Tibial nerve (tissue), 3 donors: Measurements from ENCODE around the gene CNTN5.

Source experiments
- POLR2A ChIP-seq, 2 donors: fragments of 450-650 bp; IDR thresholded peaks; one replicate each; pipeline ENCODE4 v1.6.1; 2017; ENCODE audit warnings: antibody characterized with exemption in 2 of 2, mild to moderate bottlenecking in 2 of 2, moderate library complexity in 2 of 2
- TF ChIP-seq, protein P1 (sequence below), 5 experiments: fragments of 200-600 bp in 3 of 5; fragments of 450-650 bp in 2 of 5; sonication (generic) in 3 of 5; IDR thresholded peaks; one replicate each; pipeline ENCODE4 v1.5.1; 2016 to 2019; ENCODE audit warnings: antibody characterized with exemption in 5 of 5, mild to moderate bottlenecking in 3 of 5, moderate library complexity in 2 of 5

DNA sequence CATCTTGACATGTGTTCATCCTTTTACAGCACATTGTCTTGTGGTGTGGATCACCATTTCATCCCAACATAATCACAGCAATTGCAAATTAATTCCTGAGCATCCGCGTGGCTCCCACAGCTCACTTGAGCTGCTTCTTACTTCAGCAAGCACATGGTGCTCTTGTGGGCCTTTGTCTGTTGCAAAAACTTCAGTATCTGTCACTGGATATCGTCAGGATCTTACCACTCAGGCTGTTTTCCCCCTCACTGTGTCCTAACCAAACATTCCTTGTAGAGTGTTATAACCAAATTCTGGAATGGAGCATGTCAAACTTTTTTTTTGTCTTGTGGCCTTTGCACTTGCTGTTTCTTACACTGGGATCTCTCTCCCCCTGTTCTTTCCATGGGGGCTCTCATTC, 983.2 kb downstream of the CNTN5 start:
- TF ChIP-seq, protein P1, sequence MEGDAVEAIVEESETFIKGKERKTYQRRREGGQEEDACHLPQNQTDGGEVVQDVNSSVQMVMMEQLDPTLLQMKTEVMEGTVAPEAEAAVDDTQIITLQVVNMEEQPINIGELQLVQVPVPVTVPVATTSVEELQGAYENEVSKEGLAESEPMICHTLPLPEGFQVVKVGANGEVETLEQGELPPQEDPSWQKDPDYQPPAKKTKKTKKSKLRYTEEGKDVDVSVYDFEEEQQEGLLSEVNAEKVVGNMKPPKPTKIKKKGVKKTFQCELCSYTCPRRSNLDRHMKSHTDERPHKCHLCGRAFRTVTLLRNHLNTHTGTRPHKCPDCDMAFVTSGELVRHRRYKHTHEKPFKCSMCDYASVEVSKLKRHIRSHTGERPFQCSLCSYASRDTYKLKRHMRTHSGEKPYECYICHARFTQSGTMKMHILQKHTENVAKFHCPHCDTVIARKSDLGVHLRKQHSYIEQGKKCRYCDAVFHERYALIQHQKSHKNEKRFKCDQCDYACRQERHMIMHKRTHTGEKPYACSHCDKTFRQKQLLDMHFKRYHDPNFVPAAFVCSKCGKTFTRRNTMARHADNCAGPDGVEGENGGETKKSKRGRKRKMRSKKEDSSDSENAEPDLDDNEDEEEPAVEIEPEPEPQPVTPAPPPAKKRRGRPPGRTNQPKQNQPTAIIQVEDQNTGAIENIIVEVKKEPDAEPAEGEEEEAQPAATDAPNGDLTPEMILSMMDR (IDR thresholded peaks at IDR 0.05), result no peak
- no peak for TF ChIP-seq POLR2A (IDR thresholded peaks at IDR 0.05)
